Mesothelial cell of epicardium (in vitro differentiated cells): Measurements from ENCODE around the gene FNDC3B. TPM values are rescaled to one million over a fixed set of nuclear protein-coding genes. Genes with fewer than 3 reads are reported as not detected.

Experiments used
- DNase-seq, 2 experiments: peaks; one replicate each; pipeline ENCODE4 v3.0.0; 2021; ENCODE audit warnings: low spot score in 2 of 2; ENCODE audit not compliant: unreplicated experiment in 2 of 2
- H3K27ac Mint-ChIP-seq: 2 replicates; pipeline ENCODE4 v1.8.0; 2021; ENCODE audit warnings: mixed read lengths
- H3K27me3 Mint-ChIP-seq: 2 replicates; pipeline ENCODE4 v1.8.0; 2021; ENCODE audit warnings: low read depth, mixed read lengths
- H3K36me3 Mint-ChIP-seq: 2 replicates; pipeline ENCODE4 v1.8.0; 2021; ENCODE audit warnings: mixed read lengths
- H3K4me1 Mint-ChIP-seq: 2 replicates; pipeline ENCODE4 v1.8.0; 2021; ENCODE audit warnings: mixed read lengths
- H3K4me3 Mint-ChIP-seq: 2 replicates; pipeline ENCODE4 v1.8.0; 2021; ENCODE audit warnings: mild to moderate bottlenecking, moderate library complexity, mixed read lengths
- H3K9me3 Mint-ChIP-seq: 2 replicates; pipeline ENCODE4 v1.8.0; 2021; ENCODE audit warnings: mixed read lengths
- total RNA-seq: library from RNA; stranded (reverse); gene quantifications from 3 replicates; pipeline ENCODE4 v1.2.1, GENCODE V29; 2021
- TF ChIP-seq, protein P1 (sequence below): fragments of 200-600 bp; sonication (generic); IDR thresholded peaks from one replicate; pipeline ENCODE4 v1.5.0; 2021; ENCODE audit warnings: antibody characterized with exemption; ENCODE audit not compliant: unreplicated experiment

Gene FNDC3B
- total RNA-seq, 1 donor from 2014 or later: 131 TPM

DNA sequence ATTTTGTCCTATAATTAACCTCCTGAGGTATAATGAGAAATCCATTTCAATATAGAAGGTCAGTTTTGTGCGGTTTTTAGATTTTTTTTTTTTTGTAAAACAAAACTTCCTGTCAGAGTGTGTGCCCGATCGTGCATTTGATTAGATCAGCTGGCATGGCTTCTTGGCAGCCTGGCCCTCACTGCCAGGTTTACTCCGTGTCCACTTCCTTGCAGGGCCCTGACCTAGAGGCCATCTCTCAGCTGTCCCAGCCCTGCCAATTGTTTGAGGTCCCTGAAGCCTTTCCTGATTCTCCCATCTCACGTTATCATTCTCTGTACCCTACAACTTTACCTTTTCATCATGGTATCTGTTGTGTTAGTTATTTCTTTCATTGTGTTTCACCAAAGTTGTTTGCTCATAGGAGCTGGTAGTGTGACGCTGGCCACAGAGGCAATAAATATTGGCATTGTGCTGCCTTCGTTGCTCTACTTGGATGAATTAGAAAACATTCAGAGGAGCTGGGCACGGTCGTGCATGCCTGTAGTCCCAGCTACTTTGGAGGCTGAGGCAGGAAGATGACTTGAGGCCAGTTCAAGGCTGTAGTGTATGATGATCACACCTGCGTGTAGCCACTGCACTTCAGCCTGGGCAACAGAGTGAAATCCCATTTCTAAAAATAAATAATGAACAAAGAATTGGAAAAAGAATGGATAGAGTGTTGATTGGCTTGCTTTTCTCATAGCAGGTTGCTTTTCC is 206.9 kb downstream of the FNDC3B start:
- Mint-ChIP-seq H3K27me3 (no peaks in the 10 kb centered on the region), H3K27ac (no peak overlapping the region), H3K4me1 (peaks cover 17% of the 10 kb centered on the region), H3K36me3 (peaks cover 40% of the 10 kb centered on the region), H3K4me3 (no peak overlapping the region), H3K9me3 (peaks cover 21% of the 10 kb centered on the region)
- TF ChIP-seq, protein P1, sequence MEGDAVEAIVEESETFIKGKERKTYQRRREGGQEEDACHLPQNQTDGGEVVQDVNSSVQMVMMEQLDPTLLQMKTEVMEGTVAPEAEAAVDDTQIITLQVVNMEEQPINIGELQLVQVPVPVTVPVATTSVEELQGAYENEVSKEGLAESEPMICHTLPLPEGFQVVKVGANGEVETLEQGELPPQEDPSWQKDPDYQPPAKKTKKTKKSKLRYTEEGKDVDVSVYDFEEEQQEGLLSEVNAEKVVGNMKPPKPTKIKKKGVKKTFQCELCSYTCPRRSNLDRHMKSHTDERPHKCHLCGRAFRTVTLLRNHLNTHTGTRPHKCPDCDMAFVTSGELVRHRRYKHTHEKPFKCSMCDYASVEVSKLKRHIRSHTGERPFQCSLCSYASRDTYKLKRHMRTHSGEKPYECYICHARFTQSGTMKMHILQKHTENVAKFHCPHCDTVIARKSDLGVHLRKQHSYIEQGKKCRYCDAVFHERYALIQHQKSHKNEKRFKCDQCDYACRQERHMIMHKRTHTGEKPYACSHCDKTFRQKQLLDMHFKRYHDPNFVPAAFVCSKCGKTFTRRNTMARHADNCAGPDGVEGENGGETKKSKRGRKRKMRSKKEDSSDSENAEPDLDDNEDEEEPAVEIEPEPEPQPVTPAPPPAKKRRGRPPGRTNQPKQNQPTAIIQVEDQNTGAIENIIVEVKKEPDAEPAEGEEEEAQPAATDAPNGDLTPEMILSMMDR: no peak
- DNase-seq: no peak

DNA sequence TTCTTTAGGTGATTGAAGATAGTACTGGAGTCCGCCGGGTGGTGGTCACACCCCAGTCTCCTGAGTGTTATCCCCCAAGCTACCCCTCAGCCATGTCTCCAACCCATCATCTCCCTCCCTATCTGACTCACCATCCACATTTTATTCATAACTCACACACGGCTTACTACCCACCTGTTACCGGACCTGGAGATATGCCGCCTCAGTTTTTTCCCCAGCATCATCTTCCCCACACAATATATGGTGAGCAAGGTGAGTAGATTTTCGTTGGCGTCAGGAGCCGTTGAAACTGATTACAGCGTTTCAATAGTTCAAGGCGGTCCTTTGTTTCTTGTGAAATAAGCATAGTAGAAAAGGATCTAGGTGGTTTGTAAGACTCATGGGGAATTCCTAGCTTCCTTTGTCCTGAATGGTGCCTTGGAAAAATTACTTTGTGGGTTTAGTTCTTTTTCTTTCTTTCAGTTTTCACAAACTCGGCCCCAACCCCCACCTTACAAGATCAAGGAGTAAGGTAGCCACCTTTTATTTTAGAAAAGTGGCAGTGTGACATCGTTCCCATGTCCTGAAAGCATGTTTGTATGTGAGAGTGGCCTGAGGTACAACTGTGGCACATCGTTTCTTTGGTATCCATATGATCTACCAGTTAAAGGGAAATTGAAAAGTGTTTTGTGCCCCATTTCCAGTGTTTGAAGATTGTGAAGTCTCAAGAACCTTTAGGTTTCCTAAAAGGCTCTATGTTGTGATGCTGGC is 208.3 kb downstream of the FNDC3B start:
- TF ChIP-seq, protein P1: no peak
- no peak for DNase-seq

DNA sequence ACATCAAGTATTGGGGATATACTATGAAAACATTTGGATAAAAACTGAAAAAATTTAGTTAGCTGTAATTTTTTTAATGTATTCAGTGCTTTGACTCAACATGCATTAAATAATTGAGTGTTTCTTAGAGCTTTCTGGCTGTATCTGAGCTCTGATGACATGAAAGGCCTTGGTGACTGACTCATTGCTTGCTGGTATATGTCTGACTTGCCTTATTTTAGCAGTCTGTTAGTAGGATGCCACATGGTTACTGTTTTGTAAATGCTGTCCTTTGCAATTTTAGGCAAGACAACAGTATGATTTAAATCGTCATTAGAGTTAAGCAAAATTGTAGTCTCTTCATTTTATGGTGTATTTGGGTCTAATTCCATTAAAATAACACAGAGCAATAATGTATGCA is 209.7 kb downstream of the FNDC3B start:
- Mint-ChIP-seq H3K4me3 (no peak overlapping the region), H3K36me3 (peaks cover 21% of the 10 kb centered on the region), H3K4me1 (peaks cover 16% of the 10 kb centered on the region), H3K9me3 (no peaks in the 10 kb centered on the region), H3K27ac (no peak overlapping the region), H3K27me3 (no peaks in the 10 kb centered on the region)
- DNase-seq: no peak
- TF ChIP-seq, protein P1: no peak

More for the DNA sequence above, 208.3 kb downstream of the FNDC3B start:
- no peak overlapping the region for H3K27ac Mint-ChIP-seq
- peaks cover 31% of the 10 kb centered on the region for H3K36me3 Mint-ChIP-seq
- no peak overlapping the region for H3K4me3 Mint-ChIP-seq
- H3K4me1 Mint-ChIP-seq: peaks cover 17% of the 10 kb centered on the region
- H3K9me3 Mint-ChIP-seq: peaks cover 9% of the 10 kb centered on the region
- H3K27me3 Mint-ChIP-seq: no peaks in the 10 kb centered on the region

DNA sequence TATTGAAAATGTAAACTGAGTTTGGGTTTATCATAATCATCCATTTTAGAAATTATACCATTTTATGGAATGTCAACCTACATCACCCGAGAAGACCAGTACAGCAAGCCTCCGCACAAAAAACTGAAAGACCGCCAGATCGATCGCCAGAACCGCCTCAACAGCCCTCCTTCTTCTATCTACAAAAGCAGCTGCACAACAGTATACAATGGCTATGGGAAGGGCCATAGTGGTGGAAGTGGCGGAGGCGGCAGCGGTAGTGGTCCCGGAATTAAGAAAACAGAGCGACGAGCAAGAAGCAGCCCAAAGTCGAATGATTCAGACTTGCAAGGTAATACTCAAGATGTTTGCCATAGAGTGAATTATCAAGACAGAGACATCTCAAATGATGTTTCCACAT is 211.8 kb downstream of the FNDC3B start:
- Mint-ChIP-seq H3K27me3 (no peaks in the 10 kb centered on the region), H3K36me3 (peaks cover 26% of the 10 kb centered on the region), H3K4me1 (peaks cover 9% of the 10 kb centered on the region), H3K9me3 (no peaks in the 10 kb centered on the region), H3K4me3 (no peak overlapping the region), H3K27ac (no peak overlapping the region)
- no peak for DNase-seq
- TF ChIP-seq, protein P1: no peak

DNA sequence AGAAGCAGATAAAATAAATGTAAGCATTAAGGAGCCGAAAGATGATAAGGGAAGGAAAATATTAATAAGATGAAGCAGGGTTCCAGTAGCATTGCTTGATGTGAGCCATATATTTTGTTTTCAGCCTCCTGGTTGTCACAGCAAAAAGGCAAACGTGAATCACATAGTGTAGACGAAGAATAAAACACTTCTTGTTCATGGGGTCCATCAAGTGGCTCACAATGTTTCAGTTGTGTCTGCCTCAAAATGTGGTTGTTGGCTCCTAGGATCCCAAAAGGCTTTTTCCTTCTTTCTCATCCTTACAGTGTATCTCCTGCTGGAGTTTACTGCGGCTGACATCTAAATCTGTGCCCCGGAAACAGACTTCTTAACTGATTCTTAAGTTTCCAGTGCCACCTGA is 213.8 kb downstream of the FNDC3B start:
- DNase-seq: no peak
- Mint-ChIP-seq H3K27ac (peak overlapping the region; percentile 3), H3K36me3 (peaks cover 19% of the 10 kb centered on the region), H3K9me3 (no peaks in the 10 kb centered on the region), H3K4me1 (peaks cover 18% of the 10 kb centered on the region), H3K4me3 (no peak overlapping the region), H3K27me3 (no peaks in the 10 kb centered on the region)
- TF ChIP-seq, protein P1: no peak
